DND-41 (cell line): ENCODE results near the gene SPATS2L.

Experiments
- EZH2 ChIP-seq: IDR thresholded peaks from 3 replicates; pipeline ENCODE4 v1.6.1; 2012; ENCODE audit warnings: borderline replicate concordance, low read depth, mild to moderate bottlenecking, moderate library complexity, low read length, inconsistent platforms; ENCODE audit not compliant: severe bottlenecking
- TF ChIP-seq, protein P1 (sequence below): IDR thresholded peaks from 2 replicates; pipeline ENCODE4 v1.5.1; 2012; ENCODE audit warnings: borderline replicate concordance, low read length, moderate library complexity, mild to moderate bottlenecking; ENCODE audit not compliant: poor library complexity, severe bottlenecking; ENCODE audit errors: extremely low read depth

- TF ChIP-seq, protein P1, sequence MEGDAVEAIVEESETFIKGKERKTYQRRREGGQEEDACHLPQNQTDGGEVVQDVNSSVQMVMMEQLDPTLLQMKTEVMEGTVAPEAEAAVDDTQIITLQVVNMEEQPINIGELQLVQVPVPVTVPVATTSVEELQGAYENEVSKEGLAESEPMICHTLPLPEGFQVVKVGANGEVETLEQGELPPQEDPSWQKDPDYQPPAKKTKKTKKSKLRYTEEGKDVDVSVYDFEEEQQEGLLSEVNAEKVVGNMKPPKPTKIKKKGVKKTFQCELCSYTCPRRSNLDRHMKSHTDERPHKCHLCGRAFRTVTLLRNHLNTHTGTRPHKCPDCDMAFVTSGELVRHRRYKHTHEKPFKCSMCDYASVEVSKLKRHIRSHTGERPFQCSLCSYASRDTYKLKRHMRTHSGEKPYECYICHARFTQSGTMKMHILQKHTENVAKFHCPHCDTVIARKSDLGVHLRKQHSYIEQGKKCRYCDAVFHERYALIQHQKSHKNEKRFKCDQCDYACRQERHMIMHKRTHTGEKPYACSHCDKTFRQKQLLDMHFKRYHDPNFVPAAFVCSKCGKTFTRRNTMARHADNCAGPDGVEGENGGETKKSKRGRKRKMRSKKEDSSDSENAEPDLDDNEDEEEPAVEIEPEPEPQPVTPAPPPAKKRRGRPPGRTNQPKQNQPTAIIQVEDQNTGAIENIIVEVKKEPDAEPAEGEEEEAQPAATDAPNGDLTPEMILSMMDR: no peak
- no peak for TF ChIP-seq EZH2
Observed at GRCh38 chr2:200348897-200349563, 42.5 kb downstream of the SPATS2L start.
